GM12864 (cell line): Measurements from ENCODE around the gene UBE2G1.

Experiments
- DNase-seq: peaks from one replicate; pipeline ENCODE4 v3.0.0-alpha.2; 2011; ENCODE audit warnings: low read depth
- H3K4me3 ChIP-seq: 2 replicates; pipeline ENCODE4 v1.5.1; 2011; ENCODE audit warnings: mild to moderate bottlenecking, low read depth, low read length, control low read depth
- CTCF ChIP-seq: IDR thresholded peaks from 2 replicates; pipeline ENCODE4 v1.5.1; 2011; ENCODE audit warnings: low read depth, mild to moderate bottlenecking, moderate library complexity, low read length, control low read depth, inconsistent platforms; ENCODE audit errors: missing control alignments

UBE2G1 gene

DNA sequence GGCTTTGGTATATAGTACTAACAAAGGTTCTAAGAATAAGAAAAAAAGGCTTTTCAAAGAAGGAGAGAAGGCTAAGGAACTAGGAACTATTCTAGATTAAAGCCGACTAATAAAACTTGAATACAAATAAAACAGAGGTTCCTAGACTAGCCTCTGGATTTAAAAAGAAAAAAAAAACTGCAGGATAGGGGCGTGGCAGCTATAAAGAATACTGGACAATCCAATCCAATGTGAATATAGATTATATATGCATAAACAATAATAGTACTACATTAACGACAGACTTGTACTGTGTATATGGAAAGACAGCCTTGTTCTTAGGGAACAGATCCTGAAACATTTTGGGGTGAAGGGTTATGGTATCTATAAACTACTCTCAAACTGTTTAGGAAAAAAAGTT lies 78.8 kb downstream of the UBE2G1 start:
- H3K4me3 ChIP-seq: no peak overlapping the region
- DNase-seq: no peak
- no peak for TF ChIP-seq CTCF

GRCh38 chr17:4276514-4276913 lies 90.0 kb downstream of the UBE2G1 start:
- H3K4me3 ChIP-seq: no peak overlapping the region
- no peak for DNase-seq
- TF ChIP-seq CTCF: no peak

GRCh38 chr17:4272972-4273368 lies 93.5 kb downstream of the UBE2G1 start:
- no peak for TF ChIP-seq CTCF
- no peak overlapping the region for H3K4me3 ChIP-seq
- no peak for DNase-seq

DNA sequence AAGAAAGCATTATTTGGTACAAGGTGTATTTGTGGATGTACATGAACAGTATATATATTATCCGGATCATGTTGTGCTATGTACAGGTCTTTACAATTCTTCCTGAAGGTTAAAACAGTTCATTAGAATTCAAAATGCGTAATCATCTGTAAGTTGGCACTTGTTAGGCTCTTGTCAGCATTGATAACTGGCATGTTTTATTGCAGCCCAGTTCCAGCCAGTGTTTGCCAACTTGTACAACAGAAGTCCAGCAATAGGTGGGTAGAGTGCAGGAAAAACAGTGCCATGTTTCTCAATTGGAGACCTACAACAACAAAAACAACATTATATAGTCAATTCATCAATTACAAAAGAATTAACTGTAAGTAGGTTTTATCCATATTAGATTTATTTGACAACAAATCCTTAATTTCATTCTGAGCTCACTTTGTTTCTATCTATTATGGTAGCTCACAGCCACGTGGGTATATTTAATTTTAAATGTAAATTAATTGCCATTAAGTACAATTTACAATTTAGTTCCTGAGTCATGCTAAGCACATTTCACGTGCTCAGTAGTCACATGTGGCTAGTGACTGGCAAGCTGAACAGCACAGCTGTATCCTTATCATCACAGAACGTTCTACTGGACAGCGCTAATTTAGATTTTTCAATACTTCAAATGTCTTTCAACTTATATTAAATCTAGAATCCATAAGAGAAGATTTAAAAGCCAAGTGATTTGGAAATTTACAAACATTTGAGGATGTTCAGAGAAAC lies 94.1 kb downstream of the UBE2G1 start:
- no peak overlapping the region for H3K4me3 ChIP-seq
- no peak for DNase-seq
- no peak for TF ChIP-seq CTCF

DNA sequence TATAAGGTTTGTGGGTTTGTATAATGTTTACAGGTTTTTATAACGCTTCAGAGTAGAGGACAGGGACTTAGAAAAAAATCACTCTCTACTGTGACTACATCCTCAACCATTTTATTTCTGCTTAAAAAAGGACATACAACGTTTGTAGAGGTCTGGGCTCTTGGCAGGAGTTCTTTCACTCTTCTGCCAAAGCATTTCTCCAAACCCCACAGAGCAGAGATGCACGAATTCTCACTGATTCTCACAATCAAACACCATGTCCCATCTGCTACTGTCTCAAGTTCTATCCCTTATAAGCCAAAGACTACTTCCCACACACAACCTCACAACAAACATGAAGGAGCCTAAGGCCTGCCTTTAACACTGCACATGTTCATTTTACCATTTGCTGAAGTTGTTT lies 95.7 kb downstream of the UBE2G1 start:
- H3K4me3 ChIP-seq: no peak overlapping the region
- DNase-seq: no peak
- TF ChIP-seq CTCF: no peak

GRCh38 chr17:4269915-4270314 lies 96.6 kb downstream of the UBE2G1 start:
- DNase-seq: no peak
- H3K4me3 ChIP-seq: no peak overlapping the region
- no peak for TF ChIP-seq CTCF

- no peak overlapping the region for H3K4me3 ChIP-seq
- DNase-seq: no peak
- no peak for TF ChIP-seq CTCF
Measured at GRCh38 chr17:4267402-4267801, 99.1 kb downstream of the UBE2G1 start.
